ENCODE results near the gene GNAI3. TPM values are rescaled to one million over a fixed set of nuclear protein-coding genes. Genes with fewer than 3 reads are reported as not detected.

The GNAI3 gene
- total and polyA plus RNA-seq, 10 of the 15 experiments (the other 5 are each of a cell fraction or from before 2014, with no cell fraction given), result 5.9 to 13.8 (median 8.0) TPM

- TF ChIP-seq NKRF (conservative IDR thresholded peaks at IDR 0.05) (peak; percentile 54; the same call in 1 of the 2 replicates), PAX5 (IDR thresholded peaks at IDR 0.05; ENCODE audit: borderline replicate concordance, low read depth, low read length) (peak; percentile 66; the same call in 1 of the 2 replicates), EGR1 (IDR thresholded peaks at IDR 0.05; ENCODE audit: borderline replicate concordance in 1 of 2, low read depth in 2 of 2, low read length in 2 of 2) (peak; percentile 43 to 77), BACH1 (IDR thresholded peaks at IDR 0.05; ENCODE audit: borderline replicate concordance) (peak; percentile 15; the same call in 1 of the 2 replicates), MXI1 (IDR thresholded peaks at IDR 0.05; ENCODE audit: low read depth, low read length) (no peak), CHD4 (IDR thresholded peaks at IDR 0.05) (no peak), RB1 (IDR thresholded peaks at IDR 0.05; ENCODE audit: borderline replicate concordance) (peak; percentile 73; the same call in 1 of the 2 replicates), RELB (IDR thresholded peaks at IDR 0.05; ENCODE audit: low read depth) (peak; percentile 27; the same call in 1 of the 2 replicates), POLR2AphosphoS5 (IDR thresholded peaks at IDR 0.05; ENCODE audit: low read length) (peak; percentile 61), SREBF1 (IDR thresholded peaks at IDR 0.05; ENCODE audit: low read length) (no peak), TCF7 (IDR thresholded peaks at IDR 0.05; ENCODE audit: borderline replicate concordance) (no peak), IKZF2 (IDR thresholded peaks at IDR 0.05) (peak in 1 of 2 experiments; percentile 40; a peak in 1 of 4 replicates), SUZ12 (IDR thresholded peaks at IDR 0.05; ENCODE audit: unreplicated experiment) (no peak), SMC3 (IDR thresholded peaks at IDR 0.05; ENCODE audit: borderline replicate concordance, low read length) (peak; percentile 3; the same call in 1 of the 2 replicates), ATF2 (IDR thresholded peaks at IDR 0.05; ENCODE audit: low read length) (no peak), KAT2A (conservative IDR thresholded peaks at IDR 0.05; ENCODE audit: control insufficient read depth, low read depth, low read length) (no peak), EP300 (IDR thresholded peaks at IDR 0.05; ENCODE audit: borderline replicate concordance in 1 of 2, control insufficient read depth in 1 of 2, low read depth in 2 of 2, low read length in 2 of 2) (no peak), SUPT20H (IDR thresholded peaks at IDR 0.05; ENCODE audit: borderline replicate concordance, control insufficient read depth, low read depth, low read length) (no peak), BHLHE40 (IDR thresholded peaks at IDR 0.05; ENCODE audit: borderline replicate concordance in 1 of 2, low read depth in 2 of 2, low read length in 1 of 2) (peak; percentile 69 to 86; a peak in 3 of 4 replicates)
Measured at GRCh38 chr1:109655615-109656519, 107.5 kb downstream of the GNAI3 start, which contains the start of gene GSTM4 (continued).
